Stimulated activated naive CD8-positive, alpha-beta T cell treated with anti-CD3 and anti-CD28 coated beads, Interleukin-15, Interleukin-2, amounts not matched to agents 100 U/mL and 50 U/mL, for 24 hours (primary cell): ENCODE measurements around the gene ZC3H13.

ENCODE experiments used
- ATAC-seq: fragments of 150-1000 bp; cut with Tn5 transposase; one replicate; pipeline ENCODE4 v1.10.0; 2021
- DNase-seq: peaks from one replicate; pipeline ENCODE4 v3.0.0; 2021

ZC3H13 gene

GRCh38 chr13:45934283-45934682 is 118.3 kb downstream of the ZC3H13 start:
- DNase-seq = no peak
- ATAC-seq = no peak

- DNase-seq (no peak), ATAC-seq (no peak)
These were observed 119.2 kb downstream of the ZC3H13 start for GRCh38 chr13:45933203-45933908.

- ATAC-seq = no peak
- no peak for DNase-seq
These were observed 119.9 kb downstream of the ZC3H13 start for GRCh38 chr13:45932676-45933075.

- DNase-seq = no peak
- no peak for ATAC-seq
These were observed 120.4 kb downstream of the ZC3H13 start for GRCh38 chr13:45932172-45932571.

GRCh38 chr13:45931211-45931610 is 121.3 kb downstream of the ZC3H13 start:
- ATAC-seq (no peak), DNase-seq (no peak)

GRCh38 chr13:45930177-45930576 is 122.4 kb downstream of the ZC3H13 start:
- no peak for DNase-seq
- no peak for ATAC-seq

- no peak for ATAC-seq
- DNase-seq = no peak
These were observed 123.7 kb downstream of the ZC3H13 start for GRCh38 chr13:45928843-45929242.

GRCh38 chr13:45928176-45928575 is 124.4 kb downstream of the ZC3H13 start:
- ATAC-seq = no peak
- DNase-seq = no peak

- ATAC-seq (no peak), DNase-seq (no peak)
These were observed 125.8 kb downstream of the ZC3H13 start for GRCh38 chr13:45926741-45927140.

GRCh38 chr13:45925151-45925550 is 127.4 kb downstream of the ZC3H13 start:
- ATAC-seq = no peak
- DNase-seq = no peak

GRCh38 chr13:45921162-45921736 is 131.3 kb downstream of the ZC3H13 start:
- DNase-seq = no peak
- no peak for ATAC-seq

GRCh38 chr13:45918597-45918996 is 133.9 kb downstream of the ZC3H13 start:
- DNase-seq (no peak), ATAC-seq (no peak)

- ATAC-seq = no peak
- DNase-seq = no peak
These were observed 135.5 kb downstream of the ZC3H13 start for GRCh38 chr13:45917019-45917418.

GRCh38 chr13:45915686-45916439 is 136.7 kb downstream of the ZC3H13 start:
- no peak for ATAC-seq
- DNase-seq = no peak

GRCh38 chr13:45909673-45910072 is 142.9 kb downstream of the ZC3H13 start:
- ATAC-seq = no peak

GRCh38 chr13:45909089-45909488 is 143.5 kb downstream of the ZC3H13 start:
- DNase-seq (no peak), ATAC-seq (no peak)

More at GRCh38 chr13:45909673-45910072, 142.9 kb downstream of the ZC3H13 start:
- no peak for DNase-seq

- ATAC-seq (no peak), DNase-seq (no peak)
These were observed 145.0 kb downstream of the ZC3H13 start for GRCh38 chr13:45907503-45907902.
